Activated CD4-positive, alpha-beta T cell treated with anti-CD3 and anti-CD28 coated beads for 36 hours (primary cell): ENCODE data around the gene DDX31. TPM values are rescaled to one million over a fixed set of nuclear protein-coding genes. Genes with fewer than 3 reads are reported as not detected.

Experiments
- ATAC-seq: fragments of 200-7000 bp; cut with Tn5 transposase; one replicate; pipeline ENCODE4 v1.10.0; 2021; ENCODE audit warnings: mild to moderate bottlenecking, moderate library complexity
- CTCF ChIA-PET: fragments of 350-600 bp; sonication (Branson Sonifier 250); formaldehyde crosslinking; loops from one replicate; lab custom pipeline; 2021; ENCODE audit warnings: antibody characterized with exemption; lab: Charles Lee
- POLR2A ChIA-PET: fragments of 350-600 bp; sonication (Branson Sonifier 250); formaldehyde crosslinking; loops from one replicate; lab custom pipeline; 2021; ENCODE audit warnings: antibody characterized with exemption, inconsistent platforms; lab: Charles Lee
- DNase-seq: peaks from one replicate; pipeline ENCODE4 v3.0.0-alpha.2; 2020
- H3K27ac Mint-ChIP-seq: one replicate; pipeline ENCODE4 v1.8.0; 2021; ENCODE audit warnings: mixed read lengths
- H3K27me3 Mint-ChIP-seq: one replicate; pipeline ENCODE4 v1.8.0; 2021; ENCODE audit warnings: mixed read lengths
- H3K36me3 Mint-ChIP-seq: one replicate; pipeline ENCODE4 v1.8.0; 2021; ENCODE audit warnings: low read depth, mixed read lengths
- H3K4me1 Mint-ChIP-seq: one replicate; pipeline ENCODE4 v1.8.0; 2021; ENCODE audit warnings: mixed read lengths
- H3K4me3 Mint-ChIP-seq: one replicate; pipeline ENCODE4 v1.8.0; 2021; ENCODE audit warnings: mild to moderate bottlenecking, moderate library complexity, mixed read lengths
- H3K9me3 Mint-ChIP-seq: one replicate; pipeline ENCODE4 v1.8.0; 2021; ENCODE audit warnings: low read depth, mixed read lengths
- intact Hi-C, 2 experiments: fragments of 100-400 bp; cut with DNase I in 1 of 2; cut with micrococcal nuclease in 1 of 2; formaldehyde crosslinking; loops; one replicate each; pipeline versions ENCODE4 v1.14.2 to v1.15.1; 2022 to 2024; cut with DNase I, micrococcal nuclease
- total RNA-seq, 2 experiments: library from RNA; stranded (reverse); gene quantifications; one replicate each; pipeline ENCODE4 v1.2.3, GENCODE V29; 2021

The DDX31 gene
- total RNA-seq, 2 experiments from 2014 or later: 20.9 to 21.0 TPM

DNA sequence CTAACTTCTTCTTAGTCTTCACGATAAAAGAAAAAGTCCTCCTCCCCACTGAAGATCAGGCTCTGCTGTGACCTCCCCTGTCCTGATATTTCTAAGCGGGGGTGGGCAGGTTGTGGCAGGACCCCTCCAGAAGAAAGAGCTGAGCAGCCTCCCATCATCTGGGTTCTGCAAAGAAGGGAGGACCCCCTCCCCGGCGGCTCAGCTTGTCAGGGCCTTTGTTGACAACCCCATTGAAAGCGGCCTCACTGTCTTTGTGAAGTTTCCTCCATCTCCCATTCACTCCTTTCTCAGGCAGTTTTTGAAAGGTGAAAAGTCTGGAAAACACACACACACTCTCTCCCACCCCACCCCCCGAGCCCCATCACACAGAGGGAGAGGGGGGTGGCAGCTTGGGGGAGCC, 113.5 kb downstream of the DDX31 start:
- no peaks in the 10 kb centered on the region for H3K9me3 Mint-ChIP-seq
- H3K36me3 Mint-ChIP-seq: no peaks in the 10 kb centered on the region
- H3K4me3 Mint-ChIP-seq: no peak overlapping the region
- ATAC-seq (no peak), DNase-seq (no peak)
- no peaks in the 10 kb centered on the region for H3K4me1 Mint-ChIP-seq
- no peak overlapping the region for H3K27ac Mint-ChIP-seq
- intact Hi-C loops: loop anchor here in 1 of 2 experiments (5.0 kb wide), 1 partner anchor 601 kb away; no protein-coding TSS in a partner anchor
- ChIA-PET POLR2A (no interaction called here), CTCF (no interaction called here)
- peaks cover 20% of the 10 kb centered on the region for H3K27me3 Mint-ChIP-seq

DNA sequence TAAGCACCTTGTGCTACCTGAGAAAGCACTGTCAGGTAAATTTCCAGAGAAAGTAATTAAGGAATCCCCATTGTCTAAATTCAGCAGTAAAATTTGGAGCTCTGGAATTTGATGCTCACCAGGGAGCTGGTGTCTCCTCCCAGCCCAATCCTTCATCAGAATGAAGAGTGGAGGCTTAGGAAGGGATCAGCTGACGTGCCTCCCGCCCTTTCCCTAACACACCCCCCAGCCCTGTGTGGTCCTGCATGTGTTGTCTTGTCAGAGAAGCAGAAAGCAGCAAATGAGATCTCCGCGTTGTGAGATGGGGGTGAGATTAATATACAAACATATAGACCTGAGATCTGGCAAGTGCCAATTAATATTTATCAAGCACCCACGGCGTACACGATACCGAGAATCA, 114.3 kb downstream of the DDX31 start:
- ChIA-PET POLR2A (no interaction called here), CTCF (no interaction called here)
- Mint-ChIP-seq H3K4me1 (no peaks in the 10 kb centered on the region), H3K36me3 (no peaks in the 10 kb centered on the region), H3K27ac (no peak overlapping the region), H3K9me3 (no peaks in the 10 kb centered on the region), H3K4me3 (no peak overlapping the region), H3K27me3 (peaks cover 17% of the 10 kb centered on the region)
- ATAC-seq (no peak), DNase-seq (no peak)
- intact Hi-C loops: loop anchor here in 1 of 2 experiments (5.0 kb wide), 1 partner anchor 602 kb away; no protein-coding TSS in a partner anchor

DNA sequence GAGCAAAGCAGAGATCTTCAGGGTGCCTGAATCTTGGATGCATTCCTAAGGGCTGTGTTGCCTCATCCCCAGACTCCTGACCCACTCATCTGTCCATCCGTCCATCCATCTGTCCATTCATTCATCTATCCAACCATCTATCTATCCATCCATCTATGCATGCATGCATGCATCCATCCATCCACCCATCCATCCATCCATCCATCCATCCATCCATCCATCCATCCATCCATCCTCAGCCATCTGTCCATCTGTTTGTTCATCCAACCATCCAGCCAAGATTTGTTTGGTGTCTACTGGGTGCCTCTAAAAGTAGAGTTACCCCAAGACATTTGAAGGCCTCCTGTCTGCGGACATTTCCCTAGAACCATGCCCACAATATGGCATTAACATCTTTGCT, 115.0 kb downstream of the DDX31 start:
- Mint-ChIP-seq H3K9me3 (no peaks in the 10 kb centered on the region), H3K27me3 (peaks cover 14% of the 10 kb centered on the region), H3K27ac (no peak overlapping the region), H3K4me1 (no peaks in the 10 kb centered on the region), H3K4me3 (no peak overlapping the region), H3K36me3 (no peaks in the 10 kb centered on the region)
- CTCF ChIA-PET: no interaction called here
- intact Hi-C loops: loop anchor here in 1 of 2 experiments (5.0 kb wide), 1 partner anchor 603 kb away; no protein-coding TSS in a partner anchor
- ATAC-seq (no peak), DNase-seq (no peak)
- POLR2A ChIA-PET: no interaction called here

DNA sequence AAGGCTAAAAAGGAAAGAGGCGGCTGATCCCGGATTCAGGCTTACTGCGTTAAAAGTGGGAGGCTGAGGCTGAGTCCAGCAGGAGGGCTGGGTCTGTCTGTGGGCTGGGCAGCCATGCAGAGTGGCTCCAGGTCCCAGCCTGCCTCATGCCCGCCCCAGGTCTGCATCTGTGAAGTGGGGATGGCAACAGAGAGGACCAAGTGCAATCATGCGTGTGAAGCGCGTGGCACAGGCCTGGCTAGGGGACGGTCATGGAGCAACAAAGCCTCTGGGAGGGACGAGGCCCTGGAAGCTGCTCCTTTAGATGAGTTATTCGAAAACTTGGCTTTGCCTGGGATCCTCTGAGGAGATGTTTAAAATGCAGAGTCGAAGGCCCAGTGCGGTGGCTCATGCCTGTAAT, 117.7 kb downstream of the DDX31 start:
- H3K4me1 Mint-ChIP-seq: no peaks in the 10 kb centered on the region
- DNase-seq: no peak
- peaks cover 10% of the 10 kb centered on the region for H3K27me3 Mint-ChIP-seq
- no peaks in the 10 kb centered on the region for H3K36me3 Mint-ChIP-seq
- ATAC-seq: no peak
- intact Hi-C loops: no loop called here
- no peak overlapping the region for H3K4me3 Mint-ChIP-seq
- no peak overlapping the region for H3K27ac Mint-ChIP-seq
- POLR2A ChIA-PET: no interaction called here
- CTCF ChIA-PET: no interaction called here
- no peaks in the 10 kb centered on the region for H3K9me3 Mint-ChIP-seq

DNA sequence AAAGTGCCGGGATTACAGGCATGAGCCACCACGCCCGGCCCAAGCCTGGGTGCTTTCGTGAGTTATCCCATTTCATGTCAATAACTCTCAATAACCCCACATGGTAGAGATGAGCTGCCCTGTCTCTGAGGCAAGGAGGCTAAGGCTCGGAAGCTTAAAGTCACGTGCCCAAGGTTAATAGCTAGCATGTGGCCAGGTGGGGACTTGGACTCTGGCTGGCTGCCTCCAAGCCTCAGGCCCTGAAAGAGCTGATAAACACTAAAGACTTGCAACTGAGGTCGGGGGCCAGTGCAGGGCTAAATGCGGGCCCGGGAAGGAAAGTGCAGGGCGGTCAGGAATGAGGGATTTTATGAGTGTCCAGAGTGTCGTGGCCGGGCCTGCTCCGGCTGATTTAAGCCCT, 118.2 kb downstream of the DDX31 start:
- H3K9me3 Mint-ChIP-seq: no peaks in the 10 kb centered on the region
- DNase-seq (no peak), ATAC-seq (no peak)
- intact Hi-C loops: no loop called here
- CTCF ChIA-PET: no interaction called here
- no peak overlapping the region for H3K27ac Mint-ChIP-seq
- peaks cover 10% of the 10 kb centered on the region for H3K27me3 Mint-ChIP-seq
- H3K4me1 Mint-ChIP-seq: no peaks in the 10 kb centered on the region
- H3K36me3 Mint-ChIP-seq: no peaks in the 10 kb centered on the region
- no peak overlapping the region for H3K4me3 Mint-ChIP-seq
- POLR2A ChIA-PET: no interaction called here

DNA sequence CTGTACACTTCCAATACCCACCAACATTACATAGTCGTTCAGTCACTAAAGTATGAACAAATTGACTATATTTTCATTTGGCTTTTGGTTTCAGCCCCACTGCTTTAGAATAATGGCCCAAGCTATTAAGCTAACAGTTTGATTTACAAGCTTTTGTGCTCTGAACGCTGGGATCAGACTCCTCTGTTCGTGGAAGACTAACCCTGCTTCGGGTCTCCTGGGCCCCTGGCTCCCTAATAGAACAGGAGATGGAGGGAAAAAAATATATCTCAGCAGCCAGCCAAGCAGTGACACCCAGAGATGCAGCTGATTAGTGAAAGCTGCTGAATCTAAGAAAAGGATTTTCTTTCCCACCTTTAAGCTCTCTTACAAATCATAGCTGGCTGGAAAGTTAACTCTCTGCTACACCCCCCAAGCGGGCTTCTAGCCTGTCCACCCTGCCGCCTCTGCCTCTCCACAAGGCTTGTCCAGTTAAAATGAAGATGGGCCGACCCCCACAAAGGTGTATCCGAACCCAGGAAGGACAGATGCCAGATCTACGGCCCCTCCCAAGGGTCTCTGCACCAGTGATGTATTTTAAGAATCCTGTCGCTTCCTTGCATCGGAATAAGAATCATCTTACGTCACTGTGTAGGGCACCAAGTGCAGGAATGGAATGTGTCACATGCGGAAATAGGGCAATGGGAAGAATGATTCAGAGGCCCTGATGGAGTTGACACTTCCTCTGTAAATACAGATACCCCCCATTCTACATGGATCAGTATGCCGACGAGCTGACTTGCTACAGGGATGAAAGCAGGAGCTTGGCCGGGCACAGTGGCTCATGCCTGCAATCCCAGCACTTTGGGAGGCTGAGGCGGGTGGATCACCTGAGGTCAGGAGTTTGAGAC, 120.8 kb downstream of the DDX31 start:
- Mint-ChIP-seq H3K9me3 (no peaks in the 10 kb centered on the region), H3K27ac (no peak overlapping the region), H3K4me3 (no peak overlapping the region), H3K27me3 (peaks cover 8% of the 10 kb centered on the region), H3K4me1 (no peaks in the 10 kb centered on the region), H3K36me3 (no peaks in the 10 kb centered on the region)
- intact Hi-C loops: no loop called here
- CTCF ChIA-PET: interaction anchor here (1.2 kb wide), 1 partner anchor 42 kb away, joined by 3 read pairs; no protein-coding TSS in a partner anchor
- no peak for ATAC-seq
- POLR2A ChIA-PET: interaction anchor here (0.6 kb wide), 1 partner anchor 32 kb away, joined by 3 read pairs; no protein-coding TSS in a partner anchor
- DNase-seq: no peak

DNA sequence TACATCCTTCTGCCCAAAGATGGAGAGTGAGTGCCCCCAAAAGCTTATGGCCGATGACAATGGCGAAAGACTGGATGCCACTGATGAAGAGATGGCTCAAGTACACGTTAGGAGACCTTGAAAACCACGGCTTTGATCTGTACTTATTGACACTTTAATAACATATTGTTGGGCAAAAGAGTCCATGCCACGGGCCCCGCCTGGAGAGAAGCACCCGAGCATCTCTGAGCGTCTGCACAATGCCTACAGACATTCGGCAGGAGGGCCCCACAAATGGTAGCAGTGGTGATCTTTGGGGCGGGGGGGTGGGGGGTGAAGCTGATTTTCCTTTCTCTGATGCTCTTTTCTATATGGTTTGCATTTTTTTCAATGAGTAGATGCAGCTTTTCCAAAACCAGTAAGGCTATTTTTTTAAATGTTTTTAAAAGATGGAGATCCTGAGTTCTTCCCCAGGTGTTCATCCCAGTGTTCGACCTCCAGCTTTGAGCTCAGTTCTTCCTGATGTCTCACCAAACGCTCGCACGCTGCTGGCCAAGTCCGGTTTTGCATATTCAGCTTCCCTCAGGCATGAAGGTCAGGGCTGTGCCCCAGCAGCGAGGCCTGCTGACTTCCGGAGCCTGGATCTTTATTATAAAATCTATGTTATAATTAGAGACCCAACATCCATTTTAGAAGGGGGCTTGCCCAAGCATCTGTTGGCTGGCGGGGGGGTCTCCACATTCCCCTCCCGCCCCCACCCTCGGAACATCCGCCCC, 121.6 kb downstream of the DDX31 start:
- Mint-ChIP-seq H3K36me3 (no peaks in the 10 kb centered on the region), H3K27me3 (peaks cover 8% of the 10 kb centered on the region), H3K4me3 (no peak overlapping the region), H3K27ac (no peak overlapping the region), H3K4me1 (no peaks in the 10 kb centered on the region), H3K9me3 (no peaks in the 10 kb centered on the region)
- no peak for DNase-seq
- ChIA-PET POLR2A (interaction anchor here (0.6 kb wide), 1 partner anchor 32 kb away, joined by 3 read pairs; no protein-coding TSS in a partner anchor), CTCF (interaction anchor here (1.2 kb wide), 1 partner anchor 41 kb away, joined by 3 read pairs; no protein-coding TSS in a partner anchor)
- intact Hi-C loops: no loop called here
- ATAC-seq: no peak

DNA sequence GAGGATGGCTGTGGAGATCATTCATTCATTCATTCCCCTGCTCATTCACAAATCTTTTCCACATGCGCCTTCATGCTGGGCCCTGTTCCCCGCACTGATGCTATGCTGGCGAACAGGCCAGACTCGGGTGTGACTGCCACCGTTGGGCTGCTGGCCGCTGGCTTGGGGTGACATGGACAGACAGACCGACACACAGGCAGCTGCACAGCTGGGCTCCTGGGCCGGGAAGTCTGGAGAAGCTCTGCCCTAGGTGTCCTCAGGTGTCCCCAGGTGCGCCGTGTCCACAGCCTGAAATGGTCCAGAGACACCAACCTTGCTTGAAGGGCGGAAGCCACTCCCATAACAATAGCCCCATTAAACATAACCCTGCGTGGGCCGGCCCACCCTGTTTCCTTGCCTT, 122.3 kb downstream of the DDX31 start:
- intact Hi-C loops: no loop called here
- Mint-ChIP-seq H3K27ac (no peak overlapping the region), H3K9me3 (no peaks in the 10 kb centered on the region), H3K4me1 (no peaks in the 10 kb centered on the region), H3K4me3 (no peak overlapping the region), H3K27me3 (peaks cover 8% of the 10 kb centered on the region), H3K36me3 (no peaks in the 10 kb centered on the region)
- ChIA-PET POLR2A (no interaction called here), CTCF (interaction anchor here (0.6 kb wide), 1 partner anchor 772 kb away, joined by 5 read pairs; no protein-coding TSS in a partner anchor)
- DNase-seq: no peak
- no peak for ATAC-seq

DNA sequence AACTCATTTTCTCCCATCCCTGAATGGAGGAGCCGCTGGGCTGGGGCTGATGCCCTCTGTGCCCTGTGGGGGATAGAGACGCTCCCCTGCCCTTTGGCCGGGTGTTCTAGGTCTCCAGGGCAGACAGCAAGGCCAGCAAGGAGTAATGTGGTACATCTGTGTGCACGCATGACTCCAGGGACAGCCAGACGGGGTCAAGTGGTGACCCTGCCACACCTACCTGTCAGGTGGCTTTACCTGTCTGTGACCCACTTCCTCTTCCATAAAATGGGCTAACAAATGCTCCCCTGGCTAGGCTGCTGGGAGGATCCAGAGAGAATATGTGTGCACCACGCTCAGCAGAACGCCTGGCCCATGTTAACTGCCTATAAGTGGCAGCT, 122.7 kb downstream of the DDX31 start:
- no peaks in the 10 kb centered on the region for H3K36me3 Mint-ChIP-seq
- no peak overlapping the region for H3K27ac Mint-ChIP-seq
- ChIA-PET POLR2A (no interaction called here), CTCF (interaction anchor here (0.6 kb wide), 2 partner anchors 14 to 772 kb away, joined by 3 to 5 read pairs; no protein-coding TSS in a partner anchor)
- no peak for ATAC-seq
- peaks cover 8% of the 10 kb centered on the region for H3K27me3 Mint-ChIP-seq
- no peak overlapping the region for H3K4me3 Mint-ChIP-seq
- H3K4me1 Mint-ChIP-seq: no peaks in the 10 kb centered on the region
- no peak for DNase-seq
- no peaks in the 10 kb centered on the region for H3K9me3 Mint-ChIP-seq
- intact Hi-C loops: no loop called here

DNA sequence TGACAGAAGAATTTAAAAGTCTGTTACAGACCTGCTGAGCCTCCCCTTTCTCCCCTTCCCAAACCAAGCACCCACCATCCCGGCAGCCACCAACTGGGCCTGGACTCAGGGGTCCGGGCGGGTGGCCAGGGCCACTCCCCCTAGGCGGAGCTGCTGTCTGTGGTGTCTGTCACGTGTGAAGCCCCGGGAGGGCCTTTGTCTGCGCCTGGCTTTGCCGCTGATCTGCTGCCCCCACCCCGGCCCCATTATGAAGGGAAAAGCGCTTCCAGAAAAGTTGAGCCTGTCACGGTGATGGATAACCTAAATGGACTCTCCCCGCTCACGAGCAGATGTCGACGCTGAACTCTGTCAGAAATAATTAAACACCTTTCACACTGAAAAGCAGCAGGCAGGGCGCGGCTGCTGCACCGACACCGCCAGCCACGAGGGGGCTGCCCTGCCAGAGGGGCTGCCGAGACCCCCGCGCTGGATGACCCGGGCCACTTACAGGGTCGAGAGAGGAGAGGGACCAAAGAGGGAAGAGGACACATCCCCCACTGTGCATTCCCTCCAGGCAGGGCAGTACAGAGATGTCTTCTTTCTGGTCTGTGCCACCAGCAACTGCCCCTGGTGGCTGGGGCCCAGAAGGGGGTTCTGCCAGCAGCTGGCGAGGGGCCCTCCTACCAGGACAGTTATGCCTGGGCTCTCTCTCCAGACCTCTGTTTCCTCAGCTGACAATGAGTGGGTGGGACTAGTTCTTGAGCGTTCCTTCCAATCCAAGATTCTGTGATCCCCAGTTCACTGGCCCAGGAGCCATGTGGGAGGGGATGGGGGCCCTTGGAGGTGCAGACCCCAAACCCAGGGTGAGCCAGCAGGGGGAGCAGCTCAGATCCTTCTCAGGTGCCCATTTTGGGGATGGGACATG, 123.4 kb downstream of the DDX31 start:
- no peak for DNase-seq
- no peaks in the 10 kb centered on the region for H3K36me3 Mint-ChIP-seq
- intact Hi-C loops: no loop called here
- ChIA-PET POLR2A (interaction anchor here (0.5 kb wide), 1 partner anchor 571 kb away, joined by 3 read pairs; no protein-coding TSS in a partner anchor), CTCF (interaction anchor here (0.6 to 0.7 kb wide), 3 partner anchors 14 to 771 kb away, joined by 3 to 5 read pairs (median 3); no protein-coding TSS in a partner anchor)
- H3K27me3 Mint-ChIP-seq: peaks cover 8% of the 10 kb centered on the region
- H3K9me3 Mint-ChIP-seq: no peaks in the 10 kb centered on the region
- no peak overlapping the region for H3K4me3 Mint-ChIP-seq
- no peak for ATAC-seq
- no peaks in the 10 kb centered on the region for H3K4me1 Mint-ChIP-seq
- H3K27ac Mint-ChIP-seq: no peak overlapping the region
